GM12878 (cell line): ENCODE data around the gene EDC4. TPM values are rescaled to one million over a fixed set of nuclear protein-coding genes. Genes with fewer than 3 reads are reported as not detected.

ENCODE experiments used
- DPF2 ChIP-seq: fragments of 450-650 bp; IDR thresholded peaks from 2 replicates; pipeline ENCODE4 v1.6.1; 2017; ENCODE audit warnings: mild to moderate bottlenecking
- LARP7 ChIP-seq: fragments of 450-650 bp; IDR thresholded peaks from 2 replicates; pipeline ENCODE4 v1.6.1; 2017; ENCODE audit warnings: mild to moderate bottlenecking
- MYC ChIP-seq: IDR thresholded peaks from 2 replicates; pipeline ENCODE4 v1.6.1; 2011; ENCODE audit warnings: mild to moderate bottlenecking, low read length, moderate library complexity, inconsistent platforms; ENCODE audit not compliant: insufficient read depth, insufficient replicate concordance, insufficient read length, severe bottlenecking
- NBN ChIP-seq: fragments of 450-650 bp; IDR thresholded peaks from 2 replicates; pipeline ENCODE4 v1.6.1; 2016
- SIN3A ChIP-seq: IDR thresholded peaks from 2 replicates; pipeline ENCODE4 v1.6.1; 2012; ENCODE audit warnings: low read depth, low read length, improper control_type of control experiment
- ZNF207 ChIP-seq: fragments of 450-650 bp; IDR thresholded peaks from 2 replicates; pipeline ENCODE4 v1.6.1; 2014; ENCODE audit warnings: antibody characterized with exemption, mild to moderate bottlenecking, borderline replicate concordance
- ZNF217 ChIP-seq: fragments of 450-650 bp; IDR thresholded peaks from 2 replicates; pipeline ENCODE4 v1.6.1; 2017; ENCODE audit warnings: antibody characterized with exemption, mild to moderate bottlenecking
- polyA plus RNA-seq, 11 experiments: library from polyadenylated mRNA; depleted of rRNA in 4 of 11; unstranded in 6 of 11; stranded (reverse) in 5 of 11; fragments of >200 nt; fragmentation: Nextera tagmentation in 4 of 11; fragmentation: Illumina TruSeq in 1 of 11; extraction: Ambion mirVana in 4 of 11; extraction: Trizol in 1 of 11; gene quantifications; 1 replicate in 1 of 11; 2 replicates in 10 of 11; pipeline versions ENCODE4 v1.2.1 to v1.2.3, GENCODE V29; 2011 to 2016; ENCODE audit warnings: inconsistent platforms in 2 of 11, missing spikeins in 2 of 11, low read depth in 1 of 11
- total RNA-seq, 4 experiments: library from RNA; depleted of rRNA in 3 of 4; stranded (reverse); fragments of >200 nt in 3 of 4; fragmentation: Illumina TruSeq in 1 of 4; extraction: Trizol in 1 of 4; gene quantifications; 2 replicates each; pipeline versions ENCODE4 v1.2.1 to v1.2.3, GENCODE V29; 2013 to 2021
- TF ChIP-seq, protein P1 (sequence below): fragments of 450-650 bp; IDR thresholded peaks from 2 replicates; pipeline ENCODE4 v1.6.1; 2016; ENCODE audit warnings: mild to moderate bottlenecking, moderate library complexity, borderline replicate concordance
- TF ChIP-seq, protein P2 (sequence below): fragments of 450-650 bp; IDR thresholded peaks from 2 replicates; pipeline ENCODE4 v1.6.1; 2018; ENCODE audit warnings: borderline replicate concordance, mild to moderate bottlenecking; ENCODE audit not compliant: partially characterized antibody
- TF ChIP-seq, protein P3 (sequence below): fragments of 450-650 bp; formaldehyde crosslinking; IDR thresholded peaks from 2 replicates; pipeline ENCODE4 v1.4.0; 2020; ENCODE audit warnings: mild to moderate bottlenecking, moderate library complexity

The EDC4 gene
- total and polyA plus RNA-seq, 10 of the 15 experiments (the other 5 are each of a cell fraction or from before 2014, with no cell fraction given): 1.2 to 86.0 (median 53.4) TPM

GRCh38 chr16:67841816-67842508, 30.9 kb upstream of the EDC4 start, which contains the start of gene THAP11 (continued):
- TF ChIP-seq, protein P1, sequence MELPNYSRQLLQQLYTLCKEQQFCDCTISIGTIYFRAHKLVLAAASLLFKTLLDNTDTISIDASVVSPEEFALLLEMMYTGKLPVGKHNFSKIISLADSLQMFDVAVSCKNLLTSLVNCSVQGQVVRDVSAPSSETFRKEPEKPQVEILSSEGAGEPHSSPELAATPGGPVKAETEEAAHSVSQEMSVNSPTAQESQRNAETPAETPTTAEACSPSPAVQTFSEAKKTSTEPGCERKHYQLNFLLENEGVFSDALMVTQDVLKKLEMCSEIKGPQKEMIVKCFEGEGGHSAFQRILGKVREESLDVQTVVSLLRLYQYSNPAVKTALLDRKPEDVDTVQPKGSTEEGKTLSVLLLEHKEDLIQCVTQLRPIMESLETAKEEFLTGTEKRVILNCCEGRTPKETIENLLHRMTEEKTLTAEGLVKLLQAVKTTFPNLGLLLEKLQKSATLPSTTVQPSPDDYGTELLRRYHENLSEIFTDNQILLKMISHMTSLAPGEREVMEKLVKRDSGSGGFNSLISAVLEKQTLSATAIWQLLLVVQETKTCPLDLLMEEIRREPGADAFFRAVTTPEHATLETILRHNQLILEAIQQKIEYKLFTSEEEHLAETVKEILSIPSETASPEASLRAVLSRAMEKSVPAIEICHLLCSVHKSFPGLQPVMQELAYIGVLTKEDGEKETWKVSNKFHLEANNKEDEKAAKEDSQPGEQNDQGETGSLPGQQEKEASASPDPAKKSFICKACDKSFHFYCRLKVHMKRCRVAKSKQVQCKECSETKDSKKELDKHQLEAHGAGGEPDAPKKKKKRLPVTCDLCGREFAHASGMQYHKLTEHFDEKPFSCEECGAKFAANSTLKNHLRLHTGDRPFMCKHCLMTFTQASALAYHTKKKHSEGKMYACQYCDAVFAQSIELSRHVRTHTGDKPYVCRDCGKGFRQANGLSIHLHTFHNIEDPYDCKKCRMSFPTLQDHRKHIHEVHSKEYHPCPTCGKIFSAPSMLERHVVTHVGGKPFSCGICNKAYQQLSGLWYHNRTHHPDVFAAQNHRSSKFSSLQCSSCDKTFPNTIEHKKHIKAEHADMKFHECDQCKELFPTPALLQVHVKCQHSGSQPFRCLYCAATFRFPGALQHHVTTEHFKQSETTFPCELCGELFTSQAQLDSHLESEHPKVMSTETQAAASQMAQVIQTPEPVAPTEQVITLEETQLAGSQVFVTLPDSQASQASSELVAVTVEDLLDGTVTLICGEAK: peak; percentile 92
- 0 out of 2 replicates have a peak, but pooled peaks have one; percentile 21 for TF ChIP-seq NBN
- peak; percentile 89 for TF ChIP-seq ZNF217
- TF ChIP-seq, protein P2, sequence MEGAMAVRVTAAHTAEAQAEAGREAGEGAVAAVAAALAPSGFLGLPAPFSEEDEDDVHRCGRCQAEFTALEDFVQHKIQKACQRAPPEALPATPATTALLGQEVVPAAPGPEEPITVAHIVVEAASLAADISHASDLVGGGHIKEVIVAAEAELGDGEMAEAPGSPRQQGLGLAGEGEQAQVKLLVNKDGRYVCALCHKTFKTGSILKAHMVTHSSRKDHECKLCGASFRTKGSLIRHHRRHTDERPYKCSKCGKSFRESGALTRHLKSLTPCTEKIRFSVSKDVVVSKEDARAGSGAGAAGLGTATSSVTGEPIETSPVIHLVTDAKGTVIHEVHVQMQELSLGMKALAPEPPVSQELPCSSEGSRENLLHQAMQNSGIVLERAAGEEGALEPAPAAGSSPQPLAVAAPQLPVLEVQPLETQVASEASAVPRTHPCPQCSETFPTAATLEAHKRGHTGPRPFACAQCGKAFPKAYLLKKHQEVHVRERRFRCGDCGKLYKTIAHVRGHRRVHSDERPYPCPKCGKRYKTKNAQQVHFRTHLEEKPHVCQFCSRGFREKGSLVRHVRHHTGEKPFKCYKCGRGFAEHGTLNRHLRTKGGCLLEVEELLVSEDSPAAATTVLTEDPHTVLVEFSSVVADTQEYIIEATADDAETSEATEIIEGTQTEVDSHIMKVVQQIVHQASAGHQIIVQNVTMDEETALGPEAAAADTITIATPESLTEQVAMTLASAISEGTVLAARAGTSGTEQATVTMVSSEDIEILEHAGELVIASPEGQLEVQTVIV: peak; percentile 36
- TF ChIP-seq MYC: no peak
- TF ChIP-seq ZNF207: peak; percentile 91
- TF ChIP-seq SIN3A: peak; percentile 28
- TF ChIP-seq, protein P3, sequence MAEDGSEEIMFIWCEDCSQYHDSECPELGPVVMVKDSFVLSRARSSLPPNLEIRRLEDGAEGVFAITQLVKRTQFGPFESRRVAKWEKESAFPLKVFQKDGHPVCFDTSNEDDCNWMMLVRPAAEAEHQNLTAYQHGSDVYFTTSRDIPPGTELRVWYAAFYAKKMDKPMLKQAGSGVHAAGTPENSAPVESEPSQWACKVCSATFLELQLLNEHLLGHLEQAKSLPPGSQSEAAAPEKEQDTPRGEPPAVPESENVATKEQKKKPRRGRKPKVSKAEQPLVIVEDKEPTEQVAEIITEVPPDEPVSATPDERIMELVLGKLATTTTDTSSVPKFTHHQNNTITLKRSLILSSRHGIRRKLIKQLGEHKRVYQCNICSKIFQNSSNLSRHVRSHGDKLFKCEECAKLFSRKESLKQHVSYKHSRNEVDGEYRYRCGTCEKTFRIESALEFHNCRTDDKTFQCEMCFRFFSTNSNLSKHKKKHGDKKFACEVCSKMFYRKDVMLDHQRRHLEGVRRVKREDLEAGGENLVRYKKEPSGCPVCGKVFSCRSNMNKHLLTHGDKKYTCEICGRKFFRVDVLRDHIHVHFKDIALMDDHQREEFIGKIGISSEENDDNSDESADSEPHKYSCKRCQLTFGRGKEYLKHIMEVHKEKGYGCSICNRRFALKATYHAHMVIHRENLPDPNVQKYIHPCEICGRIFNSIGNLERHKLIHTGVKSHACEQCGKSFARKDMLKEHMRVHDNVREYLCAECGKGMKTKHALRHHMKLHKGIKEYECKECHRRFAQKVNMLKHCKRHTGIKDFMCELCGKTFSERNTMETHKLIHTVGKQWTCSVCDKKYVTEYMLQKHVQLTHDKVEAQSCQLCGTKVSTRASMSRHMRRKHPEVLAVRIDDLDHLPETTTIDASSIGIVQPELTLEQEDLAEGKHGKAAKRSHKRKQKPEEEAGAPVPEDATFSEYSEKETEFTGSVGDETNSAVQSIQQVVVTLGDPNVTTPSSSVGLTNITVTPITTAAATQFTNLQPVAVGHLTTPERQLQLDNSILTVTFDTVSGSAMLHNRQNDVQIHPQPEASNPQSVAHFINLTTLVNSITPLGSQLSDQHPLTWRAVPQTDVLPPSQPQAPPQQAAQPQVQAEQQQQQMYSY: no peak
- peak; percentile 49 for TF ChIP-seq DPF2
- TF ChIP-seq LARP7: peak; percentile 85
